Pancreas (tissue), 10 donors: ENCODE data around the gene PLCG2. TPM values are rescaled to one million over a fixed set of nuclear protein-coding genes. Genes with fewer than 3 reads are reported as not detected.

Experiments used
- ATAC-seq, 4 donors: fragments of 200-7000 bp; cut with Tn5 transposase; one replicate each; pipeline versions ENCODE4 v1.8.0 to v1.9.1; 2020; ENCODE audit warnings: mild to moderate bottlenecking in 4 of 4, moderate library complexity in 4 of 4
- DNase-seq, 6 donors: peaks; one replicate each; pipeline ENCODE4 v3.0.0-alpha.2; 2020
- FAIRE-seq: peaks from 2 replicates; lab custom pipeline; 2012; peaks lifted over from hg19 to GRCh38; lab: Jason Lieb, UNC
- H3K27ac ChIP-seq, 4 donors: fragments of 200-600 bp; sonication (generic); 1 replicate in 3 of 4; 2 replicates in 1 of 4; pipeline versions ENCODE4 v1.5.0 to v1.8.0; 2020
- H3K27me3 ChIP-seq, 4 donors: fragments of 200-600 bp; one replicate each; pipeline ENCODE4 v1.8.0; 2021
- H3K36me3 ChIP-seq, 3 donors: fragments of 200-600 bp; sonication (generic) in 1 of 3; one replicate each; pipeline versions ENCODE4 v1.5.0 to v1.8.0; 2020 to 2021
- H3K4me1 ChIP-seq, 3 donors: fragments of 200-600 bp; one replicate each; pipeline ENCODE4 v1.8.0; 2021
- H3K4me3 ChIP-seq, 4 donors: fragments of 200-600 bp; sonication (generic) in 2 of 4; one replicate each; pipeline versions ENCODE4 v1.5.0 to v1.8.0; 2020 to 2021
- H3K9me3 ChIP-seq, 4 donors: fragments of 200-600 bp; one replicate each; pipeline ENCODE4 v1.8.0; 2021
- CTCF ChIP-seq, 4 donors: fragments of 200-600 bp; sonication (generic) in 3 of 4; IDR thresholded peaks; one replicate each; pipeline versions ENCODE4 v1.5.0 to v1.8.0; 2021; ENCODE audit warnings: antibody characterized with exemption in 4 of 4
- WGBS, 2 donors: extraction: QIAGEN DNeasy Blood & Tissue Kit; methylation state at CpG; one replicate each; pipeline ENCODE4 v1.1.7; 2013; 5-methylcytosine and 5-hydroxymethylcytosine counted together
- intact Hi-C, 3 donors: fragments of 100-400 bp; cut with DNase I; formaldehyde crosslinking; loops; one replicate each; pipeline versions ENCODE4 v1.11.1 to v1.14.2; 2022
- polyA plus RNA-seq, 2 donors: library from polyadenylated mRNA; stranded (reverse); fragments of 200-250 nt; gene quantifications; one replicate each; pipeline ENCODE4 v1.2.3, GENCODE V29; 2013
- total RNA-seq, 6 donors: library from RNA; stranded (reverse); fragmentation: NEBNext Ultra II Directional in 4 of 6; extraction: Animal tissue kit (Norgen Biotek cat#: 25700) in 4 of 6; gene quantifications; one replicate each; pipeline versions ENCODE4 v1.2.1 to v1.2.4, GENCODE V29; 2021 to 2023
- donor health status: healthy with polysubstance abuse.
- donor health status: DM: no; HTN: no; CAD: no; lungs with moderate emphysema.
- donor health status: DM: no; HTN: no; CAD: no.
- donor health status: control.
- donor health status: control.
- donor health status: Bipolar disorder and iron deficiency.
- donor health status: DM: yes; HTN: yes; CAD: no.
- donor health status: DM: no; HTN: no; CAD: no.
- donor health status: DM: no; HTN: no; CAD: no.
- donor health status: DM: yes; HTN: yes; CAD: no.

PLCG2 gene
- total and polyA plus RNA-seq, 8 donors: 3.7 to 23.6 (median 8.0) TPM

GRCh38 chr16:81861503-81861902 lies 82.4 kb downstream of the PLCG2 start:
- intact Hi-C loops: no loop called here
- DNase-seq (no peak), FAIRE-seq (no peak), ATAC-seq (no peak)
- H3K9me3 ChIP-seq: no peaks in the 10 kb centered on the region
- H3K36me3 ChIP-seq: no peaks in the 10 kb centered on the region
- no peak overlapping the region for H3K27ac ChIP-seq
- no peak overlapping the region for H3K4me3 ChIP-seq
- TF ChIP-seq CTCF (IDR thresholded peaks at IDR 0.05): no peak
- no peaks in the 10 kb centered on the region for H3K27me3 ChIP-seq
- no peaks in the 10 kb centered on the region for H3K4me1 ChIP-seq
- 57 to 73% methylated on average over 10 of the region's 10 CpGs for WGBS, 2 donors

GRCh38 chr16:81861915-81862314 lies 82.8 kb downstream of the PLCG2 start:
- Histone ChIP-seq H3K9me3 (no peaks in the 10 kb centered on the region), H3K27ac (no peak overlapping the region), H3K27me3 (no peaks in the 10 kb centered on the region), H3K4me3 (no peak overlapping the region), H3K36me3 (no peaks in the 10 kb centered on the region), H3K4me1 (no peaks in the 10 kb centered on the region)
- intact Hi-C loops: no loop called here
- TF ChIP-seq CTCF (IDR thresholded peaks at IDR 0.05): no peak
- FAIRE-seq (no peak), DNase-seq (no peak), ATAC-seq (no peak)
- WGBS, 2 donors: 42 to 48% methylated on average over 7 of the region's 7 CpGs

GRCh38 chr16:81863630-81864352 lies 84.7 kb downstream of the PLCG2 start:
- FAIRE-seq: no peak
- 50 to 53% methylated on average over 8 of the region's 8 CpGs for WGBS, 2 donors
- Histone ChIP-seq H3K9me3 (no peaks in the 10 kb centered on the region), H3K36me3 (no peaks in the 10 kb centered on the region), H3K4me1 (no peaks in the 10 kb centered on the region), H3K27ac (no peak overlapping the region), H3K27me3 (no peaks in the 10 kb centered on the region), H3K4me3 (no peak overlapping the region)
- intact Hi-C loops: no loop called here
- ATAC-seq: no peak
- TF ChIP-seq CTCF (IDR thresholded peaks at IDR 0.05): no peak
- DNase-seq: no peak

DNA sequence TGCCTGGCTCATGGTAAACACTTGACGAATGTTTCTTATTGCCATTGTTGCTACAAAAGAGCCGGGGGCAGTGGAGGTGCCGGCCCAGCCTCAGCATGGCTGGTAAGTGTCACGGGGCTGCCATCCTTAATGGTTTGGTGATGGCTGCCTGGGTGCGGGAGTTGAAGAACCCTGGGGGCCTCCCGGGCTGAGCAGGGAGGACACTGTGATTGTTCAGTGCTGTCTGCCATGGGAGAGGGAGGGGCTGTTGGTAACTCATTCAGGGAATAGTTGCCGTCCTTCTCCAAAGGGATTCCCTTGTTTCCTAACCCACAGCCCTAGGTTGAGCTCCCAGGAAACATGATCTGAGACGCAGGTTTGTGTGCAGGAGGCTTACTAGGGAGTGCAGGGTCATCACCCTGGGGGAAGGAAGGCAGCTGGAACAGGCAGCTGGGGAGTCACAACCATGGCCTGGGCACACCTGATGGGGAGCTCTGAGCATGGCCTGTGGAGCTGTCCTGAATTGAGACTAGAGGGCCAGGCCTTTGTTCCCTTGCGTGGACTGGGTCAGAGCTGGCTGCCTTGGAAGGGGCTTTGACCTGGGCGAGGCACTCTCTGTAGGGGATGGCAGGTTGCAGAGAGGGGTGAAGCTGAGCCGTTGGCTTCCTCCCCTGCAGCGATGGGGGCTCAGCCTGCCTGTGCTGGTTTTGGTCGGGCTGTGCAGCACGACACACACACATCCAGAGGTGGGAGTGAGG lies 85.7 kb downstream of the PLCG2 start:
- 43 to 49% methylated on average over 14 of the region's 14 CpGs for WGBS, 2 donors
- intact Hi-C loops: no loop called here
- no peak overlapping the region for H3K4me3 ChIP-seq
- no peak for FAIRE-seq
- H3K27ac ChIP-seq: no peak overlapping the region
- peaks cover 0 to 4% (median 0%) of the 10 kb centered on the region in 4 donors for H3K27me3 ChIP-seq
- DNase-seq: no peak
- H3K9me3 ChIP-seq: no peaks in the 10 kb centered on the region
- H3K36me3 ChIP-seq: no peaks in the 10 kb centered on the region
- no peaks in the 10 kb centered on the region for H3K4me1 ChIP-seq
- TF ChIP-seq CTCF (IDR thresholded peaks at IDR 0.05): no peak
- ATAC-seq: no peak
